Naive thymus-derived CD4-positive, alpha-beta T cell (primary cell): ENCODE measurements around the gene BRK1. TPM values are rescaled to one million over a fixed set of nuclear protein-coding genes. Genes with fewer than 3 reads are reported as not detected.

Experiments
- ATAC-seq: fragments of 150-1000 bp; cut with Tn5 transposase; 2 replicates; pipeline ENCODE4 v1.10.0; 2021; ENCODE audit warnings: mild to moderate bottlenecking, moderate library complexity
- CTCF ChIA-PET: fragments of 350-600 bp; sonication (Branson Sonifier 250); formaldehyde crosslinking; loops from one replicate; lab custom pipeline; 2021; ENCODE audit warnings: antibody characterized with exemption; lab: Charles Lee
- POLR2A ChIA-PET: fragments of 350-600 bp; sonication (Branson Sonifier 250); formaldehyde crosslinking; loops from one replicate; lab custom pipeline; 2021; ENCODE audit warnings: antibody characterized with exemption, inconsistent platforms; lab: Charles Lee
- DNase-seq, 9 donors: peaks; one replicate each; pipeline versions ENCODE4 v3.0.0 to v3.0.0-alpha.2; 2020 to 2022; ENCODE audit warnings: mixed read lengths in 1 of 9
- H3K27ac ChIP-seq: one replicate; pipeline ENCODE4 v1.7.0; 2013; ENCODE audit warnings: mild to moderate bottlenecking, low read depth, low read length, moderate library complexity
- H3K27me3 ChIP-seq, 2 donors: one replicate each; pipeline ENCODE4 v1.7.0; 2013; ENCODE audit warnings: low read length in 2 of 2, mild to moderate bottlenecking in 2 of 2, moderate library complexity in 2 of 2; ENCODE audit not compliant: control insufficient read depth in 2 of 2, insufficient read depth in 2 of 2
- H3K36me3 ChIP-seq, 3 experiments: 1 replicate in 2 of 3; 2 replicates in 1 of 3; pipeline ENCODE4 v1.7.0; 2013; ENCODE audit warnings: low read length in 3 of 3, mild to moderate bottlenecking in 3 of 3, moderate library complexity in 1 of 3; ENCODE audit not compliant: insufficient read depth in 3 of 3, control insufficient read depth in 2 of 3
- H3K4me1 ChIP-seq, 2 donors: one replicate each; pipeline ENCODE4 v1.7.0; 2013; ENCODE audit warnings: low read length in 2 of 2, mild to moderate bottlenecking in 2 of 2, moderate library complexity in 1 of 2; ENCODE audit not compliant: control insufficient read depth in 2 of 2, insufficient read depth in 2 of 2
- H3K4me3 ChIP-seq: 2 replicates; pipeline ENCODE4 v1.7.0; 2013; ENCODE audit warnings: mild to moderate bottlenecking, low read length
- H3K9me3 ChIP-seq, 3 experiments: 1 replicate in 2 of 3; 2 replicates in 1 of 3; pipeline ENCODE4 v1.7.0; 2013; ENCODE audit warnings: low read length in 3 of 3; ENCODE audit not compliant: control insufficient read depth in 2 of 3
- H3K27ac Mint-ChIP-seq, 9 donors: one replicate each; pipeline ENCODE4 v1.8.0; 2020 to 2022; ENCODE audit warnings: mixed read lengths in 9 of 9, mild to moderate bottlenecking in 8 of 9, moderate library complexity in 5 of 9, inconsistent platforms in 2 of 9
- H3K27me3 Mint-ChIP-seq, 5 donors: one replicate each; pipeline ENCODE4 v1.8.0; 2021 to 2022; ENCODE audit warnings: mixed read lengths in 5 of 5, mild to moderate bottlenecking in 1 of 5
- H3K36me3 Mint-ChIP-seq, 5 donors: one replicate each; pipeline ENCODE4 v1.8.0; 2020 to 2022; ENCODE audit warnings: mixed read lengths in 5 of 5, mild to moderate bottlenecking in 3 of 5, inconsistent platforms in 1 of 5
- H3K4me1 Mint-ChIP-seq, 7 donors: one replicate each; pipeline ENCODE4 v1.8.0; 2020 to 2022; ENCODE audit warnings: mixed read lengths in 7 of 7, mild to moderate bottlenecking in 3 of 7, inconsistent platforms in 1 of 7
- H3K4me3 Mint-ChIP-seq, 10 donors: one replicate each; pipeline ENCODE4 v1.8.0; 2020 to 2022; ENCODE audit warnings: mild to moderate bottlenecking in 10 of 10, mixed read lengths in 10 of 10, moderate library complexity in 6 of 10, inconsistent platforms in 2 of 10
- H3K9me3 Mint-ChIP-seq, 11 donors: one replicate each; pipeline ENCODE4 v1.8.0; 2020 to 2022; ENCODE audit warnings: mixed read lengths in 11 of 11, mild to moderate bottlenecking in 4 of 11, inconsistent platforms in 1 of 11, moderate library complexity in 1 of 11
- intact Hi-C, 2 donors: fragments of 100-400 bp; cut with micrococcal nuclease; formaldehyde crosslinking; loops; one replicate each; pipeline ENCODE4 v1.15.1; 2023
- polyA plus RNA-seq, 2 donors: library from polyadenylated mRNA; unstranded; fragments of 300-500 nt; fragmentation: Illumina TruSeq; gene quantifications; one replicate each; pipeline ENCODE4 v1.2.3, GENCODE V29; 2021
- total RNA-seq, 6 experiments: library from RNA in 5 of 6; stranded (reverse) in 5 of 6; gene quantifications; 1 replicate in 5 of 6; 2 replicates in 1 of 6; pipeline ENCODE4 v1.2.3 and lab custom pipeline; 2021 to 2026

The BRK1 gene
- total and polyA plus RNA-seq, 7 experiments from 2014 or later, result 40.9 to 256 (median 66.9) TPM

DNA sequence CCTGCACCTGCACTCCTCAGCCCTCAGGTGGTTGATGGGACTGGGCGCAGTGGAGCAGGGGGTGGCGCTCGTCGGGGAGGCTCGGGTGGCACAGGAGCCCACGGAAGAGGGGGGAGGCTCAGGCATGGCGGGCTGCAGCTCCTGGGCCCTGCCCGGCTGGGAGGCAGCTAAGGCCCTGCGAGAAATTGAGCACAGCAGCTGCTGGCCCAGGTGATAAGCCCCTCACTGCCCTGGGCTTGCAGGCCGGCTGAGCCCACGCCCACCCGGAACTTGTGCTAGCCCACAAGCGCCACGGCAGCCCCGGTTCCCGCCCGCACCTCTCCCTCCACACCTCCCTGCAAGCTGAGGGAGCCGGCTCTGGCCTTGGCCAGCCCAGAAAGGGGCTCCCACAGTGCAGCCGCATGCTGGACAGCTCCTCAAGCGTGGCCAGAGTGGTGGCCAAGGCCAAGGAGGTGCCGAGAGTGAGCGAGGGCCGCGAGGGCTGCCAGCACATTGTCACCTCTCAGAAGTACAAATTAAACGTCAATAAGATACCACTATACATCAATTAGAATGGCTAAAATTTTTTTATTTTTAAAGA lies 21.0 kb downstream of the BRK1 start:
- Mint-ChIP-seq H3K27ac (no peak overlapping the region), H3K27me3 (no peaks in the 10 kb centered on the region), H3K9me3 (peaks cover 0 to 2% (median 0%) of the 10 kb centered on the region in 11 donors), H3K36me3 (no peaks in the 10 kb centered on the region), H3K4me3 (no peak overlapping the region), H3K4me1 (peaks cover 0 to 12% (median 0%) of the 10 kb centered on the region in 7 donors)
- Histone ChIP-seq H3K27ac (no peak overlapping the region), H3K9me3 (no peaks in the 10 kb centered on the region), H3K27me3 (no peaks in the 10 kb centered on the region), H3K36me3 (no peaks in the 10 kb centered on the region), H3K4me3 (no peak overlapping the region), H3K4me1 (no peaks in the 10 kb centered on the region)
- CTCF ChIA-PET, result no interaction called here
- DNase-seq (no peak), ATAC-seq (no peak)
- intact Hi-C loops, result no loop called here
- POLR2A ChIA-PET, result no interaction called here

DNA sequence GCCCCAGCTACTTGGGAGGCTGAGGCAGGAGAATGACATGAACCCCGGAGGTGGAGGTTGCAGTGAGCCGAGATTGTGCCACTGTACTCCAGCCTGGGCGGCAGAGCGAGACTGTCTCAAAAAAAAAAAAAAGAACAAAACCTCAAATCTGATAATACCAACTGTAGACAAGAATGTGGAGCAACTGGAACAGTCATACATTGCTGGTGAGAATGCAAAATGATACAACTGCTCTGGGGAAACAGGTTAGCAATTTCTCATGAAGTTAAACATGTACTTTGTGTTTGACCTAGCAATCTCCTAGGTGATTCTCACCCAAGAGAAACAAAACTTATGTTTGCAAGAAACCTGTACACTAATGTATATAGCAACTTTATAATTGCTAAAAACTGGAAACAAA lies 21.7 kb downstream of the BRK1 start:
- Mint-ChIP-seq H3K4me1 (peaks cover 0 to 12% (median 0%) of the 10 kb centered on the region in 7 donors), H3K27me3 (no peaks in the 10 kb centered on the region), H3K4me3 (no peak overlapping the region), H3K36me3 (no peaks in the 10 kb centered on the region), H3K27ac (no peak overlapping the region), H3K9me3 (peaks cover 0 to 2% (median 0%) of the 10 kb centered on the region in 11 donors)
- H3K36me3 ChIP-seq, result peaks cover 0 to 6% (median 0%) of the 10 kb centered on the region in 3 experiments
- DNase-seq (no peak), ATAC-seq (no peak)
- intact Hi-C loops, result no loop called here
- no peak overlapping the region for H3K4me3 ChIP-seq
- CTCF ChIA-PET, result no interaction called here
- no peaks in the 10 kb centered on the region for H3K9me3 ChIP-seq
- POLR2A ChIA-PET, result no interaction called here
- H3K27me3 ChIP-seq, result no peaks in the 10 kb centered on the region
- H3K4me1 ChIP-seq, result no peaks in the 10 kb centered on the region
- H3K27ac ChIP-seq, result no peak overlapping the region

DNA sequence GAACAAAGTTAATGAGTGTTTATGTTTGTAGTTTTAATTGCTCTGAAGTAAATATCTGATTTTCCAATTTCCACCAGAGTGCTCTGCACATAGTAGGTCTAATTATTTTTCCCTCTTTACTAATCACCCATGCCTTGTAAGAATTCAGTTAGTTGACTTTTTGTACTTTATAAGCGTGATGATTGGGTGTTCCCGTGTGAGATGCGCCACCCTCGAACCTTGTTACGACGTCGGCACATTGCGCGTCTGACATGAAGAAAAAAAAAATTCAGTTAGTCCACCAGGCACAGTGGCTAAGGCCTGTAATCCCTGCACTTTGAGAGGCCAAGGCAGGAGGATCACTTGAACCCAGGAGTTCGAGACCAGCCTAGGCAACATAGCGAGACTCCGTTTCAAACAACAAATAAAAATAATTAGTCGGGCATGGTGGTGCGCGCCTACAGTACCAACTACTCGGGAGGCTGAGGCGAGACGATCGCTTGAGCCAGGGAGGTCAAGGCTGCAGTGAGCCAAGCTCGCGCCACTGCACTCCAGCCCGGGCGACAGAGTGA lies 25.6 kb downstream of the BRK1 start:
- Histone ChIP-seq H3K27me3 (no peaks in the 10 kb centered on the region), H3K36me3 (peaks cover 0 to 6% (median 0%) of the 10 kb centered on the region in 3 experiments), H3K4me1 (peaks cover 10 to 12% of the 10 kb centered on the region in 2 donors), H3K27ac (peak overlapping the region; percentile 95), H3K9me3 (no peaks in the 10 kb centered on the region), H3K4me3 (peak overlapping the region; percentile 87)
- DNase-seq, result peak in 1 of 9 donors; percentile 26
- CTCF ChIA-PET, result interaction anchor here (1.2 kb wide), 1 partner anchor 26 kb away, joined by 4 read pairs; no protein-coding TSS in a partner anchor
- Mint-ChIP-seq H3K27me3 (no peaks in the 10 kb centered on the region), H3K4me1 (peaks cover 8 to 39% (median 29%) of the 10 kb centered on the region in 7 donors), H3K9me3 (no peaks in the 10 kb centered on the region), H3K27ac (peak overlapping the region; percentile 79 to 98 (median 94)), H3K36me3 (peaks cover 0 to 17% (median 8%) of the 10 kb centered on the region in 5 donors), H3K4me3 (peak overlapping the region; percentile 85 to 98 (median 96))
- no peak for ATAC-seq
- POLR2A ChIA-PET, result interaction anchor here (0.9 to 2.0 kb wide), 10 partner anchors 9 to 208 kb away, joined by 3 to 8 read pairs (median 6); partner anchors contain the start of genes BRK1, CRELD1 and TATDN2
- intact Hi-C loops, result loop anchor here (1.0 to 10.0 kb wide), 12 partner anchors 23 to 744 kb away; partner anchors contain the start of genes BRK1 (in 2 of the 2), FANCD2 (in 2 of the 2), CRELD1 (in 1 of the 2) and IRAK2 (in 1 of the 2)

DNA sequence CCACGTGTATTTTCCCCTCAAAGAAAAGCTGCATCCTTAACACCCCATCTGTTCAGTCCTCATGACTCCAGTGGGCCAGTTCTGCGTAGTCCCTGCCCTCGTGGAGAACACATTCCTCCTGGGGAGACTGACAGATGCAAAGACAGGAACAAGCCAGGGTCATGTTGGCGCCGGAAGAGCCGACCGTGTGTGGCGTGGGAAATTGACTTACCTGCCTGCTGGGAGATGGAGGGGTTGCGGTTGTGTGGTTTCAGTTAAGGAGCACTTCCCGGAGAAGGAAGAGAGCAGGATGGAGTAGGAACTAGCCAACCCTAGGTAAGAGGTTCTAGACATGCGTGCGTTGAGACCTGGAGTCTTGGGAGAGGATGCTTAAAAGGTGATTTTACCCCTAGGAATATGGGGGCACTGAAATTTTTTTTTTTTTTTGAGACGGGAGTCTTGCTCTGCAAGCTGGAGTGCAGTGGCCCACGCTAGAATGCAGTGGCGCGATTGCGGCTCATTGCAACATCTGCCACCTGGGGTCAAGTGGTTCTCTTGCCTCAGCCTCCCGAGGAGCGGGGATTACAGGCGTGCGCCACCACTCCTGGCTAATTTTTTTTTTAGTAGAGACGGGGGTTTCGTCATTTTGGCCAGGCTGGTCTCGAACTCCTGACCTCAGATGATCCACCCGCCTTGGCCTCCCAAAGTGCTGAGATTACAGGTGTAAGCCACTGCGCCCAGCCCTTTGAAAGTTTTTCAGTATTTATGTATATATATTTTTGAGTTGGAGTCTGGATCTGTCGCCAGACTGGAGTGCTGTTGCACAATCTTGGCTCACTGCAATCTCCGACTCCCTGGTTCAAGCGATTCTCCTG lies 27.5 kb downstream of the BRK1 start:
- Mint-ChIP-seq H3K4me1 (peaks cover 14 to 48% (median 37%) of the 10 kb centered on the region in 7 donors), H3K27ac (peak overlapping the region; percentile 38 to 98 (median 94)), H3K36me3 (peaks cover 0 to 21% (median 13%) of the 10 kb centered on the region in 5 donors), H3K27me3 (no peaks in the 10 kb centered on the region), H3K4me3 (peak overlapping the region; percentile 85 to 98 (median 96)), H3K9me3 (no peaks in the 10 kb centered on the region)
- no peak for ATAC-seq
- intact Hi-C loops, result loop anchor here (1.0 to 10.0 kb wide), 7 partner anchors 22 to 252 kb away; partner anchors contain the start of genes FANCD2 (in 2 of the 2), IRAK2 (in 1 of the 2), JAGN1 (in 1 of the 2) and TATDN2 (in 1 of the 2)
- no peaks in the 10 kb centered on the region for H3K27me3 ChIP-seq
- H3K4me3 ChIP-seq, result peak overlapping the region; percentile 87
- peaks cover 10 to 12% of the 10 kb centered on the region in 2 donors for H3K4me1 ChIP-seq
- POLR2A ChIA-PET, result interaction anchor here (0.6 to 2.0 kb wide), 3 partner anchors 14 to 56 kb away, joined by 3 to 7 read pairs (median 7); no protein-coding TSS in a partner anchor
- peak overlapping the region; percentile 95 for H3K27ac ChIP-seq
- DNase-seq, result peak in 2 of 9 donors; percentile 11 to 12
- CTCF ChIA-PET, result no interaction called here
- H3K36me3 ChIP-seq, result peaks cover 0 to 14% (median 0%) of the 10 kb centered on the region in 3 experiments
- no peaks in the 10 kb centered on the region for H3K9me3 ChIP-seq

DNA sequence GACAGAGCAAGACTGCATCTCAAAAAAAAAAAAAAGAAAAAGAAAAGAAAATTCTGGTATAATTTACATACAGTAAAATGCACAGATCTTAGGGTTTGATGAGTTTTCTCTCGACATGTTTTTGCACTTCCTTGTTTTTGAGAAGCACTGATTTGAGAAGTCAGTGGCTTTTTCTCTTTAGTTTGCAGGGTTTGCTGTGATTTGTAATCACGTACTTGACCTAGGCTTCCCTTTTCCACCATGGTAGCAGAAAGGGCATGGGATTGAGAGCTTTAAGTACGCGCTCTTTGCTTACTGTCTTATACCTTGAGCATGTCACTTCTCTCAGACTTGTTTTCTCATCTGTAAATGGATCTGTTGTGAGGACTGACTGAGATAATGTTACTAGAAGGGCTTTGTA lies 30.2 kb downstream of the BRK1 start:
- intact Hi-C loops, result loop anchor here in 1 of 2 donors (10.0 kb wide), 1 partner anchor 121 kb away; the partner anchor contains the start of gene FANCD2
- ChIA-PET POLR2A (interaction anchor here (0.6 to 0.7 kb wide), 2 partner anchors 12 to 368 kb away, joined by 3 to 4 read pairs; no protein-coding TSS in a partner anchor), CTCF (interaction anchor here (0.7 to 1.0 kb wide), 2 partner anchors 58 to 74 kb away, joined by 3 to 4 read pairs; no protein-coding TSS in a partner anchor)
- no peak for DNase-seq
- Histone ChIP-seq H3K4me3 (no peak overlapping the region), H3K4me1 (peaks cover 10 to 12% of the 10 kb centered on the region in 2 donors), H3K27ac (no peak overlapping the region), H3K27me3 (no peaks in the 10 kb centered on the region), H3K36me3 (peaks cover 6 to 36% (median 8%) of the 10 kb centered on the region in 3 experiments), H3K9me3 (no peaks in the 10 kb centered on the region)
- Mint-ChIP-seq H3K9me3 (no peaks in the 10 kb centered on the region), H3K36me3 (peaks cover 0 to 32% (median 21%) of the 10 kb centered on the region in 5 donors), H3K27ac (peak overlapping the region in 8 of 9 donors; percentile 38 to 82 (median 73)), H3K4me3 (peak overlapping the region; percentile 30 to 98 (median 72)), H3K4me1 (peaks cover 23 to 52% (median 42%) of the 10 kb centered on the region in 7 donors), H3K27me3 (no peaks in the 10 kb centered on the region)
- ATAC-seq, result no peak

DNA sequence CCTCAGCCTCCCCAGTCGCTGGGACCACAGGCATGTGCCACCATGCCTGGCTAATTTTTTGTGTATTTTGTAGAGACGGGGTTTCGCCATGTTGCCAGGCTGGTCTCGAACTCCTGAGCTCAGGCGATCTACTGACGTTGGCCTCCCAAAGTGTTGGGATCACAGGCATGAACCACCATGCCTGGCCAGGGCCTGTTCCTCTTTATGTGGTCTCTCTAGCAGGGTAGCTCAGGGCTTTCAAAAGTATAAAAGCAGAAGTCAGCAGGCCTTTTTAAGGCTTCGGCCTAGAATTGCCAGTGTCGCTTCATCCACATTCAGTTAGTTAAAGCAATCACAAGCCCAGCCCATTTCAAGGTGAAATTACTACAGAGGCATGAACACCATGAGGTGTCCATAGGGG lies 33.8 kb downstream of the BRK1 start:
- ATAC-seq (peak; percentile 59), DNase-seq (no peak)
- POLR2A ChIA-PET, result interaction anchor here (0.9 to 1.5 kb wide), 2 partner anchors 11 to 13 kb away, joined by 3 read pairs; no protein-coding TSS in a partner anchor
- no peaks in the 10 kb centered on the region for H3K27me3 Mint-ChIP-seq
- peaks cover 0 to 37% (median 22%) of the 10 kb centered on the region in 5 donors for H3K36me3 Mint-ChIP-seq
- no peaks in the 10 kb centered on the region for H3K4me1 ChIP-seq
- CTCF ChIA-PET, result no interaction called here
- H3K9me3 Mint-ChIP-seq, result no peaks in the 10 kb centered on the region
- H3K4me3 Mint-ChIP-seq, result no peak overlapping the region
- H3K27ac ChIP-seq, result no peak overlapping the region
- no peak overlapping the region for H3K4me3 ChIP-seq
- H3K27me3 ChIP-seq, result no peaks in the 10 kb centered on the region
- H3K9me3 ChIP-seq, result no peaks in the 10 kb centered on the region
- peaks cover 16 to 36% (median 29%) of the 10 kb centered on the region in 7 donors for H3K4me1 Mint-ChIP-seq
- H3K27ac Mint-ChIP-seq, result peak overlapping the region in 6 of 9 donors; percentile 14 to 82 (median 36)
- intact Hi-C loops, result loop anchor here in 1 of 2 donors (10.0 kb wide), 1 partner anchor 124 kb away; the partner anchor contains the start of gene FANCD2
- peaks cover 12 to 47% (median 14%) of the 10 kb centered on the region in 3 experiments for H3K36me3 ChIP-seq
